Colonic mucosa (tissue), 4 donors: ENCODE measurements around the gene ADAMTS13. TPM values are rescaled to one million over a fixed set of nuclear protein-coding genes. Genes with fewer than 3 reads are reported as not detected.
A peak's percentile ranks its signal among the peaks of the same experiment; 100 is the strongest.

Experiments
- DNase-seq: peaks from one replicate; pipeline ENCODE4 v3.0.0-alpha.2; 2020
- H3K27ac ChIP-seq: fragments of 200-600 bp; one replicate; pipeline ENCODE4 v1.8.0; 2021
- H3K27me3 ChIP-seq: fragments of 200-600 bp; one replicate; pipeline ENCODE4 v1.8.0; 2021
- H3K36me3 ChIP-seq: fragments of 200-600 bp; one replicate; pipeline ENCODE4 v1.8.0; 2021
- H3K4me1 ChIP-seq: fragments of 200-600 bp; one replicate; pipeline ENCODE4 v1.8.0; 2021; ENCODE audit warnings: mild to moderate bottlenecking
- H3K4me3 ChIP-seq: fragments of 200-600 bp; one replicate; pipeline ENCODE4 v1.8.0; 2021
- H3K9ac ChIP-seq, 2 donors: one replicate each; pipeline ENCODE4 v1.7.0; 2013; ENCODE audit warnings: control low read depth in 2 of 2, low read depth in 2 of 2, low read length in 2 of 2
- H3K9me3 ChIP-seq: fragments of 200-600 bp; one replicate; pipeline ENCODE4 v1.8.0; 2021
- intact Hi-C: fragments of 100-400 bp; cut with DNase I; formaldehyde crosslinking; loops from one replicate; pipeline ENCODE4 v1.14.1; 2022
- total RNA-seq, 2 donors: library from RNA; stranded (reverse); fragmentation: NEBNext Ultra II Directional in 1 of 2; extraction: Animal tissue kit (Norgen Biotek cat#: 25700) in 1 of 2; gene quantifications; one replicate each; pipeline ENCODE4 v1.2.1, GENCODE V29; 2021
- TF ChIP-seq, protein P1 (sequence below): fragments of 200-600 bp; IDR thresholded peaks from one replicate; pipeline ENCODE4 v1.8.0; 2022; ENCODE audit warnings: antibody characterized with exemption, mild to moderate bottlenecking
- donor health status: healthy.
- donor health status: DM: no; HTN: no; CAD: no.
- donor health status: DM: no; HTN: no; CAD: no.

Gene ADAMTS13
- total RNA-seq, 2 donors from 2014 or later, result 4.2 TPM

DNA sequence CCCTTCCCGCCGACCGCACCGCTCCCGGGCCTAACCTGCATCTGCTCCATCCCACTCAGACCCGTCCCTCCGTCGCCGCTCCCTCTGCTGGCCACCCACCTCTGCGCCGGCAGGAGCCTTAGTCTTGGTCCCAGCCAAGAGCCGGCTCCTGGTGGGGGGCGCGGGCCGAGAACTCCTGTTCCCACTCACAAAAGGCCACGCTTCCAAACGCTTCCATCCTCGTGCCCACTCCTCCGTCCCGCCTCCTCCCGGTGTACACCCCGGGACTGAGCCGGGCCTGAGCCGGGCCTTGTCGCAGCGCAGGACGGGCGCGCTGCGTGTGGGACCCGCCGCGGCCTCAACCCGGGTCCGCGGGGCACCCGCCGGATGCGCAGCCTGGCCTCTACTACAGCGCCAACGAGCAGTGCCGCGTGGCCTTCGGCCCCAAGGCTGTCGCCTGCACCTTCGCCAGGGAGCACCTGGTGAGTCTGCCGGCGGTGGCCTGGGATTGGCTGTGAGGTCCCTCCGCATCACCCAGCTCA lies 7.5 kb downstream of the ADAMTS13 start:
- DNase-seq, result peak; percentile 45
- Histone ChIP-seq H3K4me1 (peaks cover 2% of the 10 kb centered on the region), H3K27me3 (no peaks in the 10 kb centered on the region), H3K4me3 (no peak overlapping the region), H3K27ac (no peak overlapping the region), H3K9me3 (no peaks in the 10 kb centered on the region), H3K9ac (no peak overlapping the region), H3K36me3 (no peaks in the 10 kb centered on the region)
- TF ChIP-seq, protein P1, sequence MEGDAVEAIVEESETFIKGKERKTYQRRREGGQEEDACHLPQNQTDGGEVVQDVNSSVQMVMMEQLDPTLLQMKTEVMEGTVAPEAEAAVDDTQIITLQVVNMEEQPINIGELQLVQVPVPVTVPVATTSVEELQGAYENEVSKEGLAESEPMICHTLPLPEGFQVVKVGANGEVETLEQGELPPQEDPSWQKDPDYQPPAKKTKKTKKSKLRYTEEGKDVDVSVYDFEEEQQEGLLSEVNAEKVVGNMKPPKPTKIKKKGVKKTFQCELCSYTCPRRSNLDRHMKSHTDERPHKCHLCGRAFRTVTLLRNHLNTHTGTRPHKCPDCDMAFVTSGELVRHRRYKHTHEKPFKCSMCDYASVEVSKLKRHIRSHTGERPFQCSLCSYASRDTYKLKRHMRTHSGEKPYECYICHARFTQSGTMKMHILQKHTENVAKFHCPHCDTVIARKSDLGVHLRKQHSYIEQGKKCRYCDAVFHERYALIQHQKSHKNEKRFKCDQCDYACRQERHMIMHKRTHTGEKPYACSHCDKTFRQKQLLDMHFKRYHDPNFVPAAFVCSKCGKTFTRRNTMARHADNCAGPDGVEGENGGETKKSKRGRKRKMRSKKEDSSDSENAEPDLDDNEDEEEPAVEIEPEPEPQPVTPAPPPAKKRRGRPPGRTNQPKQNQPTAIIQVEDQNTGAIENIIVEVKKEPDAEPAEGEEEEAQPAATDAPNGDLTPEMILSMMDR, result peak; percentile 15
- intact Hi-C loops, result no loop called here

DNA sequence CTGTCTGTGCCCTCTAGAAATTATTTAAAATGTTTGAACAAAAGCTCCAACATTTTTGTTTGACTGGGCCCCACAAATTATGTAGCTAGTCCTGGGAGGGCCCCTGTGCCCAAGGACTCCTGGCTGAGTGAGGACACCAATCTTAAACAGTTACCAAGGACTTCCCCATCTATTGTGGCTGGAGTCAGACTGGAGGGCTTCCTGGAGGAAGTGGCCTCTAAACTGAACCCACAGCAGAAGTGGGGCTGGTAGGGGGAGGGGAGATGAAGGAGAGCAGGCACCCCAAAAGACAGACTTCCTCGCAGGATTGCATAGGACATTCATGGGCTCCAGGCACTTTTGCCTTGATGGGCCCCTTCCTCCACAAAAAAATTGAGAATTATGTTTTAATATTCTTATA lies 8.1 kb downstream of the ADAMTS13 start:
- no peak for DNase-seq
- no peak overlapping the region for H3K9ac ChIP-seq
- peaks cover 2% of the 10 kb centered on the region for H3K4me1 ChIP-seq
- H3K27ac ChIP-seq, result no peak overlapping the region
- no peaks in the 10 kb centered on the region for H3K27me3 ChIP-seq
- H3K36me3 ChIP-seq, result no peaks in the 10 kb centered on the region
- TF ChIP-seq, protein P1, result no peak
- H3K9me3 ChIP-seq, result no peaks in the 10 kb centered on the region
- H3K4me3 ChIP-seq, result no peak overlapping the region
- intact Hi-C loops, result no loop called here

DNA sequence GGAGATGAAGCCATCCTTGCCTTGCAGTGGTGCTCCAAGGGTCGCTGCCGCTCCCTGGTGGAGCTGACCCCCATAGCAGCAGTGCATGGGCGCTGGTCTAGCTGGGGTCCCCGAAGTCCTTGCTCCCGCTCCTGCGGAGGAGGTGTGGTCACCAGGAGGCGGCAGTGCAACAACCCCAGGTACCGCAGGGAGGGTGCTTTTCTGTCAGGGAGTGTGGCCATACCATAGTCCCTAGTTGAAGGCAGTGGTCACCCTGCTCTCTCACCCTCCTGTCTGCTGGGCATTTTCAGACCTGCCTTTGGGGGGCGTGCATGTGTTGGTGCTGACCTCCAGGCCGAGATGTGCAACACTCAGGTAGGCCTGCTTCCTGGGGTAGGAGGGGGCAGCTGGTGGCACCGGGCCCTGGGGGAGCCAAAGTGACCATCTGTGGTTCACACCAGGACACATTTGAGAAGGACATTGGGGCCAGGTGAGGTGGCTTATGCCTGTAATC lies 11.2 kb downstream of the ADAMTS13 start:
- intact Hi-C loops, result no loop called here
- no peak overlapping the region for H3K4me3 ChIP-seq
- TF ChIP-seq, protein P1, result no peak
- H3K27me3 ChIP-seq, result no peaks in the 10 kb centered on the region
- H3K9ac ChIP-seq, result no peak overlapping the region
- no peaks in the 10 kb centered on the region for H3K36me3 ChIP-seq
- DNase-seq, result no peak
- no peaks in the 10 kb centered on the region for H3K9me3 ChIP-seq
- no peaks in the 10 kb centered on the region for H3K4me1 ChIP-seq
- H3K27ac ChIP-seq, result no peak overlapping the region

DNA sequence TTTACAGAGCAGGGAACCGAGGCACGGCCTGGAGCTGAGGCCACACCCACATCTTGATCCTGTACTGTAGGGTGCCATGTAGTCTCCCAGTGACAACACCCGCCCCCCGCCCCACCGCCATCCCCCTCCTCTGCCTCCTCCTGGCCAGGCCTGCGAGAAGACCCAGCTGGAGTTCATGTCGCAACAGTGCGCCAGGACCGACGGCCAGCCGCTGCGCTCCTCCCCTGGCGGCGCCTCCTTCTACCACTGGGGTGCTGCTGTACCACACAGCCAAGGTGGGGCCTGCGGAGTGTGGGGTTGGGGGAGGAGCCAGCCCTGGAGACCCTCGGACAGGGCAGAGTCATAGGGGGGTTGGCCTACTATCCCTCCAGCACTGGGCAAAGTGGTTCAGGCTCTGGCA lies 14.5 kb downstream of the ADAMTS13 start:
- Histone ChIP-seq H3K36me3 (no peaks in the 10 kb centered on the region), H3K27ac (no peak overlapping the region), H3K27me3 (no peaks in the 10 kb centered on the region), H3K9ac (no peak overlapping the region), H3K9me3 (no peaks in the 10 kb centered on the region), H3K4me1 (no peaks in the 10 kb centered on the region), H3K4me3 (no peak overlapping the region)
- intact Hi-C loops, result no loop called here
- TF ChIP-seq, protein P1, result no peak
- no peak for DNase-seq

DNA sequence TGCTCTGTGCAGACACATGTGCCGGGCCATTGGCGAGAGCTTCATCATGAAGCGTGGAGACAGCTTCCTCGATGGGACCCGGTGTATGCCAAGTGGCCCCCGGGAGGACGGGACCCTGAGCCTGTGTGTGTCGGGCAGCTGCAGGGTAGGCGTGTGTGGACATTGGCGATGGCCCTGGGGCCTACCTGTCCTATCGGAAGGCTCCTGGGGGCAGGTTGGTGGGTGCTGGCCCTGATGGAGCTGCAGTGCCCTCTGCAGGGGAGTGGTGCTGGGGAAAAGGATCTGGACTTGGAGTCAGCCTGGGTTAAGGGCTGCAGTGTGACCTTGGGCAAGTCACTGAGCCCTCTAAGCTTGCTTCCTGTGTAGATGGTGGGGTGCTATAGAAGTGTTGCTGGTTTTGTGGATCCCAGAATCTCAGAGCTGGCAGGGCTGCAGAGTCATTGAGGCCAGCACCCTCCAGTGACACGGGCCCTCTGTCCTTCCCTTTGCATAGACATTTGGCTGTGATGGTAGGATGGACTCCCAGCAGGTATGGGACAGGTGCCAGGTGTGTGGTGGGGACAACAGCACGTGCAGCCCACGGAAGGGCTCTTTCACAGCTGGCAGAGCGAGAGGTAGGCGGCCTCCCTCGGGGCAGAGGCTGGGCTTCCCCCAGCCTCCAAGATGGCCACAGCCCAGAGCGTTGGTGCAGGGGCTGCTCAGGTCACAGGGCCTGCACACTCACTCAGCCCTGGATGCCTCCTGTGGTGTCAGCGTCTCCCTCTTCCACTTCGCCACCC lies 15.8 kb downstream of the ADAMTS13 start:
- TF ChIP-seq, protein P1, result no peak
- intact Hi-C loops, result no loop called here
- Histone ChIP-seq H3K4me1 (no peaks in the 10 kb centered on the region), H3K27ac (no peak overlapping the region), H3K9ac (no peak overlapping the region), H3K9me3 (no peaks in the 10 kb centered on the region), H3K27me3 (no peaks in the 10 kb centered on the region), H3K36me3 (no peaks in the 10 kb centered on the region), H3K4me3 (no peak overlapping the region)
- DNase-seq, result no peak
